ENCODE measurements around the gene TRPV5.

The TRPV5 gene

DNA sequence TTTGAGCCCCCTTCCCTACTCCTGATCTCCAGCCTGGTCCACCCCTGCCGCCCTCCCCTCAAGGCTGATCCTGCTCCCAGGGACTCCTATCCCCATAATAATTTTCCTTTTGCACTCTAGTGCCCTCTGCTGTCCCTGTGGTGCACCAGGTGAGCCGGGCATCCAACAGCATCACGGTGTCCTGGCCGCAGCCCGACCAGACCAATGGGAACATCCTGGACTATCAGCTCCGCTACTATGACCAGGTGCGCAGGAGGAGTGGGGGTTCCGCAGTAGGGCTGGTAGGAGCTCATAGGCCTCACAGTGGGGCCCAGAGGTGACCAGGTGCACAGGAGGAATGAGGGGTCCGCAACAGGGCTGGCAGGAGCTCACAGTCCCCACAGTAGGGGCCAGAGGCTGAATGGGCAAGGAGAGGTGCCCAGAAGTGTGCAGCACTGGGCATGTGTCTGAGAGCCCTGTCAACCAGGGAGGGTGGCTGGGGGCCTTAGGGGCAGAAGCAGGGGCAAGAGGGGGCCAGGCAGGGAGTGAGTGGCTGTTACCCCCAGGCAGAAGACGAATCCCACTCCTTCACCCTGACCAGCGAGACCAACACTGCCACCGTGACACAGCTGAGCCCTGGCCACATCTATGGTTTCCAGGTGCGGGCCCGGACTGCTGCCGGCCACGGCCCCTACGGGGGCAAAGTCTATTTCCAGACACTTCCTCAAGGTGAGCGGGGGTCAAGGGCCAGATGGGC lies 67.0 kb downstream of the TRPV5 start:
- DNase-seq = peak; percentile 58
- in situ Hi-C loops (cut with HindIII; ENCODE audit: low pct_ligation_motif_present, low pct_unique_long_range_greater_than_20kb, low sequenced_read_pairs) = no loop called here

DNA sequence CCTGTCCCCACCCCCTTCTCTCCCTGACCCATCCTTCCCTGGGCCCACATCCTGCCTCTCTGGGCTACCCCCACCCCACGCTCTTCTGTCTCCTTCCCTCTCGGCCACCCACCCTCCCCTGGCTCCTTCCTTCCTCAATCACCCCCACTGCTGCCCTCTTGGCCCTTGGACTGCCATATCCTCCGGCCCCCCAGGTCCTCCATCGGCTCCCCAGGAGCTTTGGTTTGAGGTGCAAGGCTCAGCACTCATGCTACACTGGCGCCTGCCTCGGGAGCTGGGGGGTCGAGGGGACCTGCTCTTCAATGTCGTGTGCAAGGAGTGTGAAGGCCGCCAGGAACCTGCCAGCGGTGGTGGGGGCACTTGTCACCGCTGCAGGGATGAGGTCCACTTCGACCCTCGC lies 67.8 kb downstream of the TRPV5 start:
- in situ Hi-C loops (cut with HindIII; ENCODE audit: low pct_ligation_motif_present, low pct_unique_long_range_greater_than_20kb, low sequenced_read_pairs) = no loop called here
- no peak for DNase-seq

DNA sequence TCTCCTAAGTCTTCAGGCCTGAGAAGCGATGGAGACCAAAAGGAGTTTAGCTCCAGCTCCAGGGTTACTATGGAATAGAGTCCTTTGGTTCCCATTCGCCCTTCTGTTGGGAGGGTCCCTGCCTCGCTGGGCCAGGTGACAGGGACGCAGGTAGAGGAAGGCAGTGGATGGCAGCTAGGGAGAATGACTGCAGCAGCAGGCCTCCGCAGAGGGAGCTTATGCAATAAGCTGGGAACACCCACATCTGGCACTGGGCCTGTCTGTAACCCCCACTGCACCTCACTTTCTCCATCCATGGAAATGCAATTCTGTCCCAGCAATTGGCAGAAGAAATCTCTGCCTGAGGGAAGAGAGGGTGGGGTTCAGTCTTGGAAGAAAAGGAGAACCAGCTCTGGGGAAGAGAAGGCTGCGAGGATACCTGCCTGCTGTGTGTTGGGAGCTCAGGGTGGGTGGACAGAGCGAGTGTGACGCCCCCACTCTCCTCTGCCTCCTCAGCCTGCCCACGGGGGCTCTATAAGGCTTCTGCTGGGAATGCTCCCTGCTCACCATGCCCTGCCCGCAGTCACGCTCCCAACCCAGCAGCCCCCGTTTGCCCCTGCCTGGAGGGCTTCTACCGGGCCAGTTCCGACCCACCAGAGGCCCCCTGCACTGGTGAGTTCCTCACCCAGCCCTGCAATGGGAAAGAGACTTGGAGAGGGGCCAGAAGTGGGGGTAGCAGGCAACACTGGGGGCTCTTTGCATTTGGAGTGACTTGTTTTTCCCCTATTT lies 68.4 kb downstream of the TRPV5 start:
- DNase-seq = no peak
- in situ Hi-C loops (cut with HindIII; ENCODE audit: low pct_ligation_motif_present, low pct_unique_long_range_greater_than_20kb, low sequenced_read_pairs) = no loop called here

DNA sequence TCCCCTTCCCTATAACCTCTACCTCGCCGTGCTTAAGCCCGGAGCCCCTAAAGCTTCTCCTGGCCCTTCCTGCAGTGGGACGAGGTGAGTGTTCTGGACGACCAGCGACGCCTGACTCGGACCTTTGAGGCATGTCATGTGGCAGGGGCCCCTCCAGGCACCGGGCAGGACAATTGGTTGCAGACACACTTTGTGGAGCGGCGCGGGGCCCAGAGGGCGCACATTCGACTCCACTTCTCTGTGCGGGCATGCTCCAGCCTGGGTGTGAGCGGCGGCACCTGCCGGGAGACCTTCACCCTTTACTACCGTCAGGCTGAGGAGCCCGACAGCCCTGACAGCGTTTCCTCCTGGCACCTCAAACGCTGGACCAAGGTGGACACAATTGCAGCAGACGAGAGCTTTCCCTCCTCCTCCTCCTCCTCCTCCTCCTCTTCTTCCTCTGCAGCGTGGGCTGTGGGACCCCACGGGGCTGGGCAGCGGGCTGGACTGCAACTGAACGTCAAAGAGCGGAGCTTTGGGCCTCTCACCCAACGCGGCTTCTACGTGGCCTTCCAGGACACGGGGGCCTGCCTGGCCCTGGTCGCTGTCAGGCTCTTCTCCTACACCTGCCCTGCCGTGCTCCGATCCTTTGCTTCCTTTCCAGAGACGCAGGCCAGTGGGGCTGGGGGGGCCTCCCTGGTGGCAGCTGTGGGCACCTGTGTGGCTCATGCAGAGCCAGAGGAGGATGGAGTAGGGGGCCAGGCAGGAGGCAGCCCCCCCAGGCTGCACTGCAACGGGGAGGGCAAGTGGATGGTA lies 69.5 kb downstream of the TRPV5 start:
- DNase-seq = no peak
- in situ Hi-C loops (cut with HindIII; ENCODE audit: low pct_ligation_motif_present, low pct_unique_long_range_greater_than_20kb, low sequenced_read_pairs) = no loop called here

DNA sequence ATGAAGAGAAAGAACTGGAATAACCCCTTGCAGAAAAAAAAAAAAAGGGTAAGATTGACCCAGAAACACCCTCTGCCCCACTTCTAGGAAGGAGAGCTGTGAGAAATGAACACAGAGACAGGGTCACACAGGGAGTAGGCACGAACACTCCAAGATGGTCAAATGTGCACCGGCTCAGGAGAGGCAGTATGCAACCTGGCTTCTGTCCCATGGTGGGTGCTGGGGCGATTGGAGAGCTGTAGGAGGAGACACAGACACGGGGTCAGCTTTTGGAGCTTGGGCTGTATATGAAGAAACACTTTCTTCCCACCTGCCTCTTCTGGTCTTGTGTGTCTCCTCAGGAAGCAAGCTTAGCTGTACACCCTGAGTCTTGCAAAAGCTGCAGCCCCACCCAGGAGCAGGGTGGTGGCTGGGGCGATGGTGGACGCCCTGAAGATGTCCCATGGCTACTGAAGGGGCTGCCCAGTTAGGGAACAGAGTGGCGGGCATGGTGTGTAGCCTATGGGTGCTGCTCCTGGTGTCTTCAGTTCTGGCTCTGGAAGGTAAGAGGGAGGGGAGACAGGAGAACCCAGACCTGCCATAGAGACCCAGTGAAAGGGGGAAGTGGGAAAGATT lies 70.7 kb downstream of the TRPV5 start:
- in situ Hi-C loops (cut with HindIII; ENCODE audit: low pct_ligation_motif_present, low pct_unique_long_range_greater_than_20kb, low sequenced_read_pairs) = no loop called here
- DNase-seq = no peak

DNA sequence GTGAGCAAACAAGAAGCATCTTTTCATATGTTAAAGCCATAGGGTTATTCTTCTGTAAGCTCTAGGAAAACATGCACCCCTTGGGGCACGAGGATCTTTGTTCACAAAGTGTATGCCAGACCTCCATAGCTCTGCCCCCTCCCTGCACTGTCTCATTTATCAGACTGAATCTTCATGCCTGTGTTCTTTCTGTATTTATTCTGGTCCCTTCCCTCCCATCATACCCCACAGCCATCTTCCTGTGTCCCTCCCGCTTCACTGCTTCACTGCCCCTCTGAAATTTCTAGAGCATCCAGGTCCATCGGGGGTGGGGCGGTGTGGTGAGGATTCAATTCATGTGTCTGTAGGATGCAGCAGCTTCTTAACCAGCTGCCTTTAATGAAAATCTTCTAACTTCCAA lies 71.2 kb downstream of the TRPV5 start:
- in situ Hi-C loops (cut with HindIII; ENCODE audit: low pct_ligation_motif_present, low pct_unique_long_range_greater_than_20kb, low sequenced_read_pairs) = no loop called here
- no peak for DNase-seq

DNA sequence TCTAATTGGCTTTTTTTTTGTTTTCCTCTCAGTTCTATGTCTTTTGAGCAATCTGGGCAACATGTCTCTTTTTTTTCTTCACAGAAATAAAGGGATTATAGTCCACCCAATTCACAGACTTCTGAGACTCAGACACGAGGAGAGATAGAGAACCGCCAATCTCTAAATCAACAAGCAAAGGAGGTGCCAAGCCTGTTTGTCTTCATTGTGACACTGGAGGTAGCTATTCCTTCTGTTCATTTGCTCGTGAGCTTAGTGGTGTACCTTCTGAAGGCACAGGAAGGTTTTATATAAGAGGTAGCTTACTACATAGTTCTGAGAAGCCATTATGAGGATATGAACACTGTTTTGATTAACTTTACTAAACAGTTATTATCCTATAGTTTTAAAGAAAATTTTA lies 72.6 kb downstream of the TRPV5 start:
- in situ Hi-C loops (cut with HindIII; ENCODE audit: low pct_ligation_motif_present, low pct_unique_long_range_greater_than_20kb, low sequenced_read_pairs) = no loop called here

DNA sequence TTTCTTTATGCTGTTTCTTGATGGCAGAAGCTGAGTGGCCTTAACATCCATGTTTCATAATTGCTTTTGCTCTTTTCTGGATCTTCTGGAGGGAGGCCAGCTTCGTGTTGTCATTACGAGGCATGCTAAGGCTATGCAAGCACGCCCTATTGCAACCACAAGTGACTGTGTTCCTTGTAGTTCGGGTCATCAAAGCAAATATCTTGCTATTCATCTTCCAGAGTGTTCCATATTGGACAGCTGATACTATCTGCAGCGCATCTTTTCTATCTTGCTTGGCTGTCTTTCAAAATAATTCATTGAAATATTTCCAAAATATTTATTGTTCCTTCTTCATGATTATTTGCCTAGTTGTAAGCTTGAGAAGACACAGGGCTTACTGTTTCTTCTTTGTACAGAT lies 73.7 kb downstream of the TRPV5 start:
- no peak for DNase-seq
- in situ Hi-C loops (cut with HindIII; ENCODE audit: low pct_ligation_motif_present, low pct_unique_long_range_greater_than_20kb, low sequenced_read_pairs) = no loop called here

More for the DNA sequence above, 72.6 kb downstream of the TRPV5 start:
- no peak for DNase-seq

DNA sequence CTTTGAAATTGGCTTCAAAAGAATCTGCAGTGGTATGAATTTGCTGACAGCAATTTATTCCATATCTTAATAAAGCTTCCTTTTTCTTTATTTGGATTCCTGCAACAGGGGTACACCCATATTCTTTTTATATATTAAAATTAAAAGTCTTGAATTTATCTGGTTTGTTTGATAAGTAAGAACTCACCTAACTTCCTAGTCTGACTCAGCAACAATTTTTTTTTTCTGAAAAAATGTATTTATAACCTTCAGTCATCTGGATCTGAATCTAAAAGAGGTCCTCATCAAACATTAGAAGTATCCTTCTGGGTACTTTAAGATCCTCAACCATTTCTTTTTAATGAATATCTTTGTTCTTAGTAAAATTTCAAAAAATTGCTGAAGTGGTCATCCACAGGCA lies 74.1 kb downstream of the TRPV5 start:
- DNase-seq = no peak
- in situ Hi-C loops (cut with HindIII; ENCODE audit: low pct_ligation_motif_present, low pct_unique_long_range_greater_than_20kb, low sequenced_read_pairs) = no loop called here
